Measurements from ENCODE around the gene CHD5.

- no peak for TF ChIP-seq CTCF (IDR thresholded peaks at IDR 0.05; ENCODE audit: low read depth, low read length)
- TF ChIP-seq MAX (IDR thresholded peaks at IDR 0.05; ENCODE audit: low read depth, low read length): no peak
Observed at GRCh38 chr1:6178751-6179563, 1.2 kb downstream of the CHD5 start.
